Neural cell (in vitro differentiated cells): ENCODE data around the gene DLL1.

Source experiments
- CTCF ChIP-seq: fragments of 450-650 bp; IDR thresholded peaks from 2 replicates; pipeline ENCODE4 v1.5.1; 2014; ENCODE audit warnings: antibody characterized with exemption, mild to moderate bottlenecking, moderate library complexity; ENCODE audit not compliant: poor library complexity, severe bottlenecking
- EP300 ChIP-seq: fragments of 450-650 bp; conservative IDR thresholded peaks from 2 replicates; pipeline ENCODE4 v1.6.1; 2014; ENCODE audit warnings: antibody characterized with exemption, mild to moderate bottlenecking, moderate library complexity; ENCODE audit not compliant: poor library complexity, severe bottlenecking
- EZH2 ChIP-seq: fragments of 200-600, 300-800 bp; shearing (Covaris generic), sonication (generic); IDR thresholded peaks from 2 replicates; pipeline ENCODE4 v1.6.1; 2014; ENCODE audit warnings: antibody characterized with exemption, low read length, borderline replicate concordance, mild to moderate bottlenecking; ENCODE audit not compliant: insufficient read depth, poor library complexity, severe bottlenecking
- MXI1 ChIP-seq: fragments of 450-650 bp; conservative IDR thresholded peaks from 2 replicates; pipeline ENCODE4 v1.6.1; 2014; ENCODE audit warnings: antibody characterized with exemption, mild to moderate bottlenecking; ENCODE audit not compliant: poor library complexity, severe bottlenecking
- POLR2AphosphoS5 ChIP-seq: IDR thresholded peaks from 2 replicates; pipeline ENCODE4 v1.6.1; 2012
- RAD21 ChIP-seq: fragments of 450-650 bp; conservative IDR thresholded peaks from 2 replicates; pipeline ENCODE4 v1.6.1; 2014; ENCODE audit warnings: antibody characterized with exemption, mild to moderate bottlenecking, moderate library complexity
- REST ChIP-seq: IDR thresholded peaks from 2 replicates; pipeline ENCODE4 v1.6.1; 2012; ENCODE audit warnings: borderline replicate concordance
- TAF1 ChIP-seq: IDR thresholded peaks from 2 replicates; pipeline ENCODE4 v1.6.1; 2012; ENCODE audit warnings: low read depth

- TF ChIP-seq EP300 = no peak
- no peak for TF ChIP-seq CTCF
- TF ChIP-seq TAF1 = no peak
- no peak for TF ChIP-seq POLR2AphosphoS5
- no peak for TF ChIP-seq EZH2
- no peak for TF ChIP-seq REST
- TF ChIP-seq RAD21 = no peak
- no peak for TF ChIP-seq MXI1
These were observed 24.6 kb downstream of the DLL1 start for GRCh38 chr6:170266061-170266825.
